ENCODE results near the gene PGD. TPM values are rescaled to one million over a fixed set of nuclear protein-coding genes. Genes with fewer than 3 reads are reported as not detected.
"Not testable (repeated sequence)": the region's sequence is repeated elsewhere in the genome, so short reads cannot be mapped to it uniquely, and the experiment has no call there.

PGD gene
- polyA plus RNA-seq, 3 donors from 2014 or later = 43.9 to 51.3 (median 44.8) TPM

DNA sequence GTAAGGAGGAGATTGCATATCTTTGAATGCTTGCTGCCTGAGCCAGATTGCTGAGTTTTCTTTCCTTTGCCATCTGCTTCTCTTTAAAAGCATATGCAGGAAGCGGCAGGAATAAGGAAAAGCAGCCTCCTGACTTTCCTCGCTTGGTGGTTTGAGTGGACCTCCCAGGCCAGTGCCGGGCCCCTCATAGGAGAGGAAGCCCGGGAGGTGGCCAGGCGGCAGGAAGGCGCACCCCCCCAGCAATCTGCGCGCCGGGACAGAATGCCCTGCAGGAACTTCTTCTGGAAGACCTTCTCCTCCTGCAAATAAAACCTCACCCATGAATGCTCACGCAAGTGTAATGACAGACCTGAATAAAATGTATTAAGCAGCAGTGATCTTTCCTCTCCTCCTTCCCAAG is 52.4 kb downstream of the PGD start:
- H3K9me3 Mint-ChIP-seq = no peaks in the 10 kb centered on the region
- peaks cover 7 to 10% of the 10 kb centered on the region in 2 donors for H3K4me1 Mint-ChIP-seq
- peaks cover 0 to 4% (median 4%) of the 10 kb centered on the region in 3 donors for H3K36me3 Mint-ChIP-seq
- no peak for DNase-seq
- peaks cover 2 to 5% (median 4%) of the 10 kb centered on the region in 3 donors for H3K27me3 Mint-ChIP-seq (ENCODE audit: low read depth in 3 of 3)
- no peak overlapping the region for H3K4me3 Mint-ChIP-seq
- H3K27ac Mint-ChIP-seq = peak overlapping the region in 1 of 6 donors; percentile 17

DNA sequence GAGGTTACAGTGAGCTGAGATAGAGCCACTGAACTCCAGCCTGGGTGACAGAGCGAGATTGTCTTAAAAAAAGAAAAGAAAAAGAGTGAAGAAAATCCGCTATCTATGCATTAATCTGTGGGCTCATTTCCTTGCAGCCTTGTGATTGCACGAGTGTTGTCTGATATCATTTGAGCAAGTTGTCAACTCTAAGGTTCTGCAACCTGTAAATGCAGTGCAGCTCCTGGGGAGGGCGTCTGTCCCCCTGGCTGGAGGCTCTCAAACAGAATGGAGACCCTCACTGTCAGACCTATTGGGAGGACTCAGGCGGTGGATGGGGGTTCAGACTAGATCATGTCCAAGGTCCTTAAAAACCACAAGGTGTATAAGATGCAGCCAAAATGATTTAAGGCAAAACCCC is 57.2 kb downstream of the PGD start:
- peaks cover 0 to 2% (median 0%) of the 10 kb centered on the region in 3 donors for H3K27me3 Mint-ChIP-seq (ENCODE audit: low read depth in 3 of 3)
- H3K36me3 Mint-ChIP-seq = peaks cover 1 to 5% (median 4%) of the 10 kb centered on the region in 3 donors
- no peak overlapping the region for H3K4me3 Mint-ChIP-seq
- H3K4me1 Mint-ChIP-seq = no peaks in the 10 kb centered on the region
- H3K27ac Mint-ChIP-seq = no peak overlapping the region
- no peak for DNase-seq
- H3K9me3 Mint-ChIP-seq = no peaks in the 10 kb centered on the region

DNA sequence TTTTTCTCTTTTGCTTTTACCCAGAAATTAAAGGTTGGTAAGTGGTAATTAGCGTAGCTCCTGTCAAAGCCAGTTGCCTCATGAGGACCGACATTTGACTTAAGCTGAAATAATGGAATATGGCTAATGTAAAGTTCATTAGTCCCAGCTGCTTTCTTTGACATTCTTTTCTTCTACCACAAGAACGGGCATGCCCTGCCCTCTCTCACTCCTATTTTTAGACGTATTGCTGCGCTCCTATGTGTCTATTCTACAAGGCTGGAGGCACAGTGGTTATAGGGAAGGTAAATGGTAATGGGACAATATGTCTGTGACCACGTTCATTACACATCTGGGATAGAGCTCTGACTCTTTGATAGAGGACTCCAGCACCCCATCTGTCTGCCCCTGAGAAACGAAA is 57.8 kb downstream of the PGD start:
- Mint-ChIP-seq H3K27ac (peak overlapping the region in 1 of 6 donors; percentile 27), H3K36me3 (peaks cover 6 to 10% (median 10%) of the 10 kb centered on the region in 3 donors), H3K4me3 (no peak overlapping the region), H3K9me3 (no peaks in the 10 kb centered on the region), H3K4me1 (no peaks in the 10 kb centered on the region), H3K27me3 (ENCODE audit: low read depth in 3 of 3) (no peaks in the 10 kb centered on the region)
- DNase-seq = no peak

DNA sequence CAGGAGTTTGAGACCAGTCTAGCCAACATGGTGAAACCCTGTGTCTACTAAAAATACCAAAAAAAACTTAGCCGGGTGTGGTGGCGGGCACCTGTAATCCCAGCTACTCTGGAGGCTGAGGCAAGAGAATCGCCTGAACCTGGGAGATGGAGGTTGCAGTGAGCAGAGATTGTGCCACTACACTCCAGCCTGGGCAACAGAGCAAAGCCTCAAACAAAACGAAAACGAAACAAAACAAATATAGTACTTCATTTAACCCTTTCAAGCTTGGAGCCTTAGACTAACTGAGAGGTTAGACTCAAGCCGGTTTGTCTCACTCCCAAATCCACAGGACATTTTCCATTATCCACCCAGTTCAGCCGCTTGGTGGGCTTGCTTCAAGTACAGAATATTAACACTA is 58.6 kb downstream of the PGD start:
- H3K4me1 Mint-ChIP-seq; H3K9me3 Mint-ChIP-seq; DNase-seq; H3K4me3 Mint-ChIP-seq; H3K27me3 Mint-ChIP-seq (ENCODE audit: low read depth in 3 of 3); H3K27ac Mint-ChIP-seq: not testable (repeated sequence)
- H3K36me3 Mint-ChIP-seq = peaks cover 10 to 12% (median 10%) of the 10 kb centered on the region in 3 donors

DNA sequence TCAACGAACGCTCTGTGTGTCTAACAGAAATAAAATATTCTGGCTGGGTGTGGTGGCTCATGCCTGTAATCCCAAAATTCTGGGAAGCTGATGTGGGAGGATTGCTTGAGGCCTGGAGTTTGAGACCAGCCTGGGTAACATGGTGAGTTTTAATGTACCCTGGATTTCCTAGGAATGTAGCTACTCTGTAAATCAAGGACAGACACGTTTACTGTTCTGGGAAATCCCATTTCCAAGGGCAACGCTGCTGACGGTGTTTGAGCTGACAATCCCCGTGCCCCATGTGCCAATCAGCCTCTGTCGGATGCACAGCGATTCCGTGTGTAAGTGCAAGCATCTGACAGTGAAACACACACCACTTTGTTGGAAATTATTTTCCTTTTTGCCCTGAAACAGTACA is 59.0 kb downstream of the PGD start:
- Mint-ChIP-seq H3K4me3 (no peak overlapping the region), H3K27me3 (ENCODE audit: low read depth in 3 of 3) (no peaks in the 10 kb centered on the region)
- DNase-seq = no peak

DNA sequence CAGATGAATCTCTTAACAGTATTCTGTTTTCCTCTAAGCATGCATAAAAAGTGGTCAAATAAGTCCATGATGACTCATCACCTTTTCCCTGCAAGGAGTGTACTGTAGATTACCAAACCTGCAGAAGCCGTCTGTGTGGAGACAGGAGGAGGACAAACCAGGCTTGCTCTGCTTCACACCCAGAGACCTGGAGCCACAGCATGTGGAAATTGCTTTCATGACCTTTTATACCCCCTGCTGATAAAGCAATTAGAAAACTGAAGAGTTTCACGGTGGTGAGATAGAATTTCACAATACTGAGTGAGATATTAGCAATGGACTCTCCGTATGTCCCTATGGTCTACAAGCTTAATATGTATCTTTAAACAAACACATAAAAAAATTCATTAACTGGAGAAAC is 60.3 kb downstream of the PGD start:
- no peak for DNase-seq
- H3K9me3 Mint-ChIP-seq = no peaks in the 10 kb centered on the region
- peaks cover 10 to 23% (median 15%) of the 10 kb centered on the region in 3 donors for H3K36me3 Mint-ChIP-seq
- no peaks in the 10 kb centered on the region for H3K4me1 Mint-ChIP-seq
- H3K27me3 Mint-ChIP-seq (ENCODE audit: low read depth in 3 of 3) = no peaks in the 10 kb centered on the region
- H3K27ac Mint-ChIP-seq = no peak overlapping the region
- H3K4me3 Mint-ChIP-seq = no peak overlapping the region

More for the DNA sequence above, 59.0 kb downstream of the PGD start:
- H3K9me3 Mint-ChIP-seq = no peaks in the 10 kb centered on the region
- H3K4me1 Mint-ChIP-seq = no peaks in the 10 kb centered on the region
- H3K27ac Mint-ChIP-seq = no peak overlapping the region
- H3K36me3 Mint-ChIP-seq = peaks cover 10 to 16% (median 12%) of the 10 kb centered on the region in 3 donors

DNA sequence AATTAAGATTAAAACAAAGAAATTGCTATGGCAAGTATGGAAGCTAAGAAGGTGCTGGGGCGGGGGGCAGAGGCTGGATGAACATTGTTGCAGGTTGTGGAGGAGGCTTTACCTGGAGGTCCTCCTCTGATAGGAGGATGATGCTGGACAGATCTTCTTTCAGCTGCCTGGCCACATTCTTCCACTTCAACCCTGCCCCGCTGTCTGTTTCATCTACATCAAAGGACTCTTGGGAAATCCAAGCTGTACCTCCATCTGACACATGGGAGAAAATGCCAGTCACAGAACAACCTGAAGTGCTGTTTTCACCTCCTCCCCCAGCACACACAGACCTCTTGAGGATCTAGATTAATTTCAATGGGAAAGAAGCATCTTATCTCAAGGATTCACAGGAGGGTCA is 68.2 kb downstream of the PGD start:
- Mint-ChIP-seq H3K27ac (no peak overlapping the region), H3K36me3 (peaks cover 8 to 31% (median 10%) of the 10 kb centered on the region in 3 donors)

DNA sequence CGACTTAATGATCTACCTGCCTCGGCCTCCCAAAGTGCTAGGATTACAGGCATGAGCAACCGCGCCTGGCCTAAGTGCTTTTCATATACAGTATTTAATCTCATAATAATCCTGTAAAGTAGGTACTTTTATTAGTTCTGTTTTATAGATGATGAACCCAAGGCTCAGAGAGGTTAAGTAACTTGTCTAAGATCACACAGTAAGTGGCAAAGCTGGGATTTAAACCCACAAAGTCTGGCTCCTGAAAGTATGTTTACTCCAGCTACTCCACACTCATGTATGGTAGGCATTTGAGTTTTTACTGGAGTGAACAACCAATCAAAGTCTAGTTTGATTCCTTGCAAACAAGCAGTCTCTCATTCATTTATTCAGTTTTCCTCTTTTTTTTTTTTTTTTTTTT is 71.2 kb downstream of the PGD start:
- peaks cover 27 to 37% of the 10 kb centered on the region in 2 donors for H3K4me1 Mint-ChIP-seq
- no peak overlapping the region for H3K4me3 Mint-ChIP-seq
- H3K27me3 Mint-ChIP-seq (ENCODE audit: low read depth in 3 of 3) = peaks cover 0 to 1% (median 0%) of the 10 kb centered on the region in 3 donors
- no peaks in the 10 kb centered on the region for H3K9me3 Mint-ChIP-seq
- peaks cover 0 to 14% (median 8%) of the 10 kb centered on the region in 3 donors for H3K36me3 Mint-ChIP-seq
- DNase-seq = no peak
- no peak overlapping the region for H3K27ac Mint-ChIP-seq

More for the DNA sequence above, 68.2 kb downstream of the PGD start:
- Mint-ChIP-seq H3K4me3 (no peak overlapping the region), H3K27me3 (ENCODE audit: low read depth in 3 of 3) (no peaks in the 10 kb centered on the region), H3K9me3 (no peaks in the 10 kb centered on the region), H3K4me1 (peaks cover 11 to 14% of the 10 kb centered on the region in 2 donors)
- no peak for DNase-seq

Other genes starting within 250 kb of the PGD start
- 1 to 10 TPM; 1.2 to 2.4 (median 1.8) TPM for gene KIF1B, start 188.5 kb upstream of the PGD start, polyA plus RNA-seq
- 10 to 100 TPM in 1 of 3 donors, 1 to 10 TPM in 2; 7.8 to 12.1 (median 8.1) TPM for gene CENPS, start 31.4 kb downstream of the PGD start, polyA plus RNA-seq
- gene CORT, start 51.0 kb downstream of the PGD start, polyA plus RNA-seq = not detected
- gene DFFA, start 73.5 kb downstream of the PGD start, polyA plus RNA-seq = 10 to 100 TPM; 24.9 to 37.6 (median 28.6) TPM
- gene PEX14, start 75.9 kb downstream of the PGD start, polyA plus RNA-seq = 1 to 10 TPM; 2.0 to 7.5 (median 4.1) TPM